PC-9 (cell line): ENCODE results near the gene TMCC1.

ENCODE experiments used
- CTCF ChIP-seq: fragments of 200-600 bp; sonication (generic); conservative IDR thresholded peaks from 2 replicates; pipeline ENCODE4 v1.6.1; 2017; ENCODE audit warnings: mixed run types, antibody characterized with exemption, mild to moderate bottlenecking, moderate library complexity
- EZH2 ChIP-seq: fragments of 200-600 bp; sonication (generic); IDR thresholded peaks from 2 replicates; pipeline ENCODE4 v1.8.0; 2017; ENCODE audit warnings: antibody characterized with exemption, low read depth

- TF ChIP-seq CTCF, result no peak
- TF ChIP-seq EZH2, result no peak
Measured at GRCh38 chr3:129611446-129611800, 282.1 kb downstream of the TMCC1 start.
